ENCODE results near the gene ZMIZ1. TPM values are rescaled to one million over a fixed set of nuclear protein-coding genes. Genes with fewer than 3 reads are reported as not detected.

Gene ZMIZ1
- polyA plus RNA-seq, 1 donor from 2014 or later = 26.8 TPM

DNA sequence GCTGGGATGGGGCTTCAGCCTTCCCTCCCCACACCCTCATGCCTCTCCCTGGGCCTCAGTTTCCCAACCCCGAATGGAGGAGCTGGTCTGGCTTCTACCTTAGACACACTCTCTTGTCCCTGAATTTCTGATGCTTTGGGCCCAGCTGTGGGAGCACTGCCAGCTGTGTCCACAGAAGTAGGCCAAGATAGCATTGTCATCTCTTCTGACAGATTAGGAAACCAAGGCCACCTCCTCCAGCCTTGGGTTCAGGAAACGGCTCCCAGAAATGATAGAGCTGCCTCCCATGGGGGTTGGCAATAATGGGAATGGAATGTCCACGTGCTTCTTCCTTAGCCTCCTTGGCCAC, 279.8 kb downstream of the ZMIZ1 start:
- Histone ChIP-seq H3K4me2 (ENCODE audit: low read length) (no peak overlapping the region), H3K9me3 (ENCODE audit: low read length) (no peaks in the 10 kb centered on the region), H3K27me3 (ENCODE audit: insufficient read depth, low read depth, low read length) (no peaks in the 10 kb centered on the region), H3K79me2 (replicated peaks; ENCODE audit: insufficient read depth, low read length) (no peaks in the 10 kb centered on the region), H2AFZ (ENCODE audit: low read depth, low read length) (no peak overlapping the region), H4K20me1 (ENCODE audit: insufficient read depth) (no peaks in the 10 kb centered on the region), H3K9me2 (ENCODE audit: insufficient read depth, low read length) (no peaks in the 10 kb centered on the region), H3K36me3 (ENCODE audit: insufficient read depth, low read length) (no peaks in the 10 kb centered on the region), H3K4me3 (ENCODE audit: low read length) (peak overlapping the region; percentile 73), H3K27ac (ENCODE audit: low read length) (no peak overlapping the region), H3F3A (ENCODE audit: insufficient read depth, low read length, poor library complexity, severe bottlenecking) (no peaks in the 10 kb centered on the region), H3K9ac (ENCODE audit: low read length) (no peak overlapping the region)
- TF ChIP-seq RAD21 (conservative IDR thresholded peaks at IDR 0.05) = no peak
- TF ChIP-seq EP300 (conservative IDR thresholded peaks at IDR 0.05; ENCODE audit: poor library complexity, severe bottlenecking) = no peak
- TF ChIP-seq SMC3 (conservative IDR thresholded peaks at IDR 0.05; ENCODE audit: poor library complexity) = no peak
- TF ChIP-seq EZH2 (IDR thresholded peaks at IDR 0.05; ENCODE audit: borderline replicate concordance, insufficient read depth, low read length, poor library complexity, severe bottlenecking) = no peak
- TF ChIP-seq, protein P1, sequence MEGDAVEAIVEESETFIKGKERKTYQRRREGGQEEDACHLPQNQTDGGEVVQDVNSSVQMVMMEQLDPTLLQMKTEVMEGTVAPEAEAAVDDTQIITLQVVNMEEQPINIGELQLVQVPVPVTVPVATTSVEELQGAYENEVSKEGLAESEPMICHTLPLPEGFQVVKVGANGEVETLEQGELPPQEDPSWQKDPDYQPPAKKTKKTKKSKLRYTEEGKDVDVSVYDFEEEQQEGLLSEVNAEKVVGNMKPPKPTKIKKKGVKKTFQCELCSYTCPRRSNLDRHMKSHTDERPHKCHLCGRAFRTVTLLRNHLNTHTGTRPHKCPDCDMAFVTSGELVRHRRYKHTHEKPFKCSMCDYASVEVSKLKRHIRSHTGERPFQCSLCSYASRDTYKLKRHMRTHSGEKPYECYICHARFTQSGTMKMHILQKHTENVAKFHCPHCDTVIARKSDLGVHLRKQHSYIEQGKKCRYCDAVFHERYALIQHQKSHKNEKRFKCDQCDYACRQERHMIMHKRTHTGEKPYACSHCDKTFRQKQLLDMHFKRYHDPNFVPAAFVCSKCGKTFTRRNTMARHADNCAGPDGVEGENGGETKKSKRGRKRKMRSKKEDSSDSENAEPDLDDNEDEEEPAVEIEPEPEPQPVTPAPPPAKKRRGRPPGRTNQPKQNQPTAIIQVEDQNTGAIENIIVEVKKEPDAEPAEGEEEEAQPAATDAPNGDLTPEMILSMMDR (IDR thresholded peaks at IDR 0.05; ENCODE audit: poor library complexity, severe bottlenecking) = no peak
- no peak for TF ChIP-seq POLR2AphosphoS5 (IDR thresholded peaks at IDR 0.05)
- TF ChIP-seq MXI1 (conservative IDR thresholded peaks at IDR 0.05; ENCODE audit: poor library complexity, severe bottlenecking) = no peak
- no peak for TF ChIP-seq TAF1 (IDR thresholded peaks at IDR 0.05; ENCODE audit: low read depth)
- TF ChIP-seq, protein P2, sequence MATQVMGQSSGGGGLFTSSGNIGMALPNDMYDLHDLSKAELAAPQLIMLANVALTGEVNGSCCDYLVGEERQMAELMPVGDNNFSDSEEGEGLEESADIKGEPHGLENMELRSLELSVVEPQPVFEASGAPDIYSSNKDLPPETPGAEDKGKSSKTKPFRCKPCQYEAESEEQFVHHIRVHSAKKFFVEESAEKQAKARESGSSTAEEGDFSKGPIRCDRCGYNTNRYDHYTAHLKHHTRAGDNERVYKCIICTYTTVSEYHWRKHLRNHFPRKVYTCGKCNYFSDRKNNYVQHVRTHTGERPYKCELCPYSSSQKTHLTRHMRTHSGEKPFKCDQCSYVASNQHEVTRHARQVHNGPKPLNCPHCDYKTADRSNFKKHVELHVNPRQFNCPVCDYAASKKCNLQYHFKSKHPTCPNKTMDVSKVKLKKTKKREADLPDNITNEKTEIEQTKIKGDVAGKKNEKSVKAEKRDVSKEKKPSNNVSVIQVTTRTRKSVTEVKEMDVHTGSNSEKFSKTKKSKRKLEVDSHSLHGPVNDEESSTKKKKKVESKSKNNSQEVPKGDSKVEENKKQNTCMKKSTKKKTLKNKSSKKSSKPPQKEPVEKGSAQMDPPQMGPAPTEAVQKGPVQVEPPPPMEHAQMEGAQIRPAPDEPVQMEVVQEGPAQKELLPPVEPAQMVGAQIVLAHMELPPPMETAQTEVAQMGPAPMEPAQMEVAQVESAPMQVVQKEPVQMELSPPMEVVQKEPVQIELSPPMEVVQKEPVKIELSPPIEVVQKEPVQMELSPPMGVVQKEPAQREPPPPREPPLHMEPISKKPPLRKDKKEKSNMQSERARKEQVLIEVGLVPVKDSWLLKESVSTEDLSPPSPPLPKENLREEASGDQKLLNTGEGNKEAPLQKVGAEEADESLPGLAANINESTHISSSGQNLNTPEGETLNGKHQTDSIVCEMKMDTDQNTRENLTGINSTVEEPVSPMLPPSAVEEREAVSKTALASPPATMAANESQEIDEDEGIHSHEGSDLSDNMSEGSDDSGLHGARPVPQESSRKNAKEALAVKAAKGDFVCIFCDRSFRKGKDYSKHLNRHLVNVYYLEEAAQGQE (IDR thresholded peaks at IDR 0.05; ENCODE audit: borderline replicate concordance) = no peak

DNA sequence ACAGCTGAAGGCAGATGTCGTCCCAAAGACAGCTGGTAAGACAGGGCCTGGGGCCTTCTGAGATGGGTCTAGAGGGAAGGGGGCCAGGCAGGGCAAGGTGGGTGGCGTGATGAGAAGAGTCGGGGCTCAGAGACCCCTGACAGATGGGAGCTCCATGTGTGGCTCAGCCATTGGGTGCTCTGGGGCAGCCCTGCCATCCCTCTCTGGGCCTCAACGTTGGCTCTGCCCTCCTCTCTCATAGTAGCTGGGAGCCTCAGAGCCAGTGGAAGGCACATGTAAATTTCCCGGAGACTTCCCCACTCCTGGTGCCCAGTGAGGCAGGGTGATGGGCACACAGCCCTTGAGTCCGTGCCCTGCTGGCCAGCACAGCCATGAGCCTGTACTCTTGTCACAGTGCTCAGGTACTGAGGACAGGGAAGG, 280.3 kb downstream of the ZMIZ1 start:
- TF ChIP-seq TAF1 (IDR thresholded peaks at IDR 0.05; ENCODE audit: low read depth) = no peak
- TF ChIP-seq, protein P2 (IDR thresholded peaks at IDR 0.05; ENCODE audit: borderline replicate concordance) = no peak
- no peaks in the 10 kb centered on the region for H3K36me3 ChIP-seq (ENCODE audit: insufficient read depth, low read length)
- no peak overlapping the region for H2AFZ ChIP-seq (ENCODE audit: low read depth, low read length)
- H3K4me2 ChIP-seq (ENCODE audit: low read length) = no peak overlapping the region
- H3K79me2 ChIP-seq (replicated peaks; ENCODE audit: insufficient read depth, low read length) = no peaks in the 10 kb centered on the region
- H3K27me3 ChIP-seq (ENCODE audit: insufficient read depth, low read depth, low read length) = no peaks in the 10 kb centered on the region
- H3K9me3 ChIP-seq (ENCODE audit: low read length) = no peaks in the 10 kb centered on the region
- no peaks in the 10 kb centered on the region for H4K20me1 ChIP-seq (ENCODE audit: insufficient read depth)
- no peak overlapping the region for H3K9ac ChIP-seq (ENCODE audit: low read length)
- no peaks in the 10 kb centered on the region for H3K9me2 ChIP-seq (ENCODE audit: insufficient read depth, low read length)
- H3K27ac ChIP-seq (ENCODE audit: low read length) = no peak overlapping the region
- H3F3A ChIP-seq (ENCODE audit: insufficient read depth, low read length, poor library complexity, severe bottlenecking) = no peaks in the 10 kb centered on the region
- H3K4me3 ChIP-seq (ENCODE audit: low read length) = no peak overlapping the region
